Measurements from ENCODE around the gene HDAC6. TPM values are rescaled to one million over a fixed set of nuclear protein-coding genes. Genes with fewer than 3 reads are reported as not detected.

The HDAC6 gene
- total and polyA plus RNA-seq, 11 donors = 27.7 to 48.6 (median 36.9) TPM

- intact Hi-C loops (cut with DNase I) = no loop called here
- WGBS, 4 donors = 22 to 68% (median 48%) methylated on average over 22 to 67 of the region's 67 CpGs
- Histone ChIP-seq H3K9me3 (peaks cover 0 to 18% (median 0%) of the 10 kb centered on the region in 12 donors), H3K27ac (no peak within 1 kb of the TSS), H3K4me1 (no peaks in the 10 kb centered on the region), H3K27me3 (peaks cover 0 to 46% (median 2%) of the 10 kb centered on the region in 9 donors), H3K36me3 (peaks cover 0 to 21% (median 11%) of the 10 kb centered on the region in 9 donors), H3K4me3 (no peak within 1 kb of the TSS)
- no peak for DNase-seq
- ATAC-seq = no peak
- TF ChIP-seq POLR2A (IDR thresholded peaks at IDR 0.05) (no peak), CTCF (IDR thresholded peaks at IDR 0.05) (no peak)
Observed at GRCh38 chrX:48826135-48826875, 24.4 kb downstream of the HDAC6 start, which contains the start of gene ERAS. Gene ERAS (plus strand): TSS chrX:48826513. CDS start chrX:48829124, 2,611 bp downstream.

- no peak overlapping the region for H3K4me3 ChIP-seq
- H3K36me3 ChIP-seq = peaks cover 0 to 16% (median 6%) of the 10 kb centered on the region in 9 donors
- intact Hi-C loops (cut with DNase I) = no loop called here
- peaks cover 0 to 18% (median 0%) of the 10 kb centered on the region in 12 donors for H3K9me3 ChIP-seq
- TF ChIP-seq CTCF (IDR thresholded peaks at IDR 0.05) (no peak), POLR2A (IDR thresholded peaks at IDR 0.05) (no peak)
- DNase-seq (no peak), ATAC-seq (no peak)
- H3K27me3 ChIP-seq = peaks cover 0 to 54% (median 8%) of the 10 kb centered on the region in 9 donors
- 19 to 57% (median 43%) methylated on average over 39 to 73 of the region's 73 CpGs for WGBS, 4 donors
- H3K4me1 ChIP-seq = no peaks in the 10 kb centered on the region
- H3K27ac ChIP-seq = no peak overlapping the region
Observed at GRCh38 chrX:48826876-48827653, 25.2 kb downstream of the HDAC6 start.

GRCh38 chrX:48827654-48827968, 25.7 kb downstream of the HDAC6 start:
- H3K27ac ChIP-seq = no peak overlapping the region
- DNase-seq = no peak
- peaks cover 0 to 56% (median 8%) of the 10 kb centered on the region in 9 donors for H3K27me3 ChIP-seq
- intact Hi-C loops (cut with DNase I) = no loop called here
- H3K36me3 ChIP-seq = peaks cover 0 to 16% (median 4%) of the 10 kb centered on the region in 9 donors
- WGBS, 4 donors = 48 to 69% (median 58%) methylated on average over 4 of the region's 4 CpGs
- ATAC-seq = no peak
- H3K4me1 ChIP-seq = no peaks in the 10 kb centered on the region
- no peak overlapping the region for H3K4me3 ChIP-seq
- peaks cover 0 to 18% (median 0%) of the 10 kb centered on the region in 12 donors for H3K9me3 ChIP-seq
- no peak for TF ChIP-seq POLR2A (IDR thresholded peaks at IDR 0.05)
- no peak for TF ChIP-seq CTCF (IDR thresholded peaks at IDR 0.05)

Measured in heart left ventricle (tissue), 16 donors.